A549 (cell line): ENCODE measurements around the gene SOS2.

Experiments used
- FOSL2 ChIP-seq, 2 experiments: fragments of 450-650 bp in 1 of 2; fragments of >200 bp in 1 of 2; sonication (Bioruptor Twin) in 1 of 2; formaldehyde crosslinking; IDR thresholded peaks; 2 replicates each; pipeline versions ENCODE4 v1.5.0 to v1.6.1; 2016 to 2020; ENCODE audit warnings: mild to moderate bottlenecking in 1 of 2, moderate library complexity in 1 of 2
- MAX ChIP-seq: IDR thresholded peaks from 2 replicates; pipeline ENCODE4 v1.6.1; 2012
- RAD21 ChIP-seq, 2 experiments: fragments of >200 bp in 1 of 2; sonication (Bioruptor Twin) in 1 of 2; formaldehyde crosslinking in 1 of 2; IDR thresholded peaks in 1 of 2; conservative IDR thresholded peaks in 1 of 2; 2 replicates in 1 of 2; 3 replicates in 1 of 2; pipeline ENCODE4 v1.6.1; 2012 to 2018; ENCODE audit warnings: inconsistent platforms in 1 of 2

DNA sequence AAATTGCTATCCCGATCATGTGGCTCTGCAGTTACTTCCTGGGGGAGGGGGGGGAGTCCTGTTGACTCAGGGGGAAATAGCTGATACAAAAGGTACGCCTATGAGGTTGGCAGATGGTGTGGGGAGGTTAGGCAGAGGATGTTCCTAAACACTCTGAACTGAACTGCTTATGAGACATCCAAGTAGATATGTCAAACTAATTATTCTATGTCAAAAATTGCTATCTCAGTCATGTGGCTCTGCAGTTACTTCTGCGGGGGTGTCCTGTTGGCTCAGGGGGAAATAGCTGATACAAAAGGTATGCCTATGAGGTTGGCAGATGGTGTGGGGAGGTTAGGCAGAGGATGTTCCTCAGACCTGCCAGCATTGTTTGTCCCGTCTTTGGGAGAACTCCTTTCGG, 109.9 kb downstream of the SOS2 start:
- TF ChIP-seq FOSL2 (IDR thresholded peaks at IDR 0.05): no peak
- TF ChIP-seq FOSL2 (CRISPR knock-in tag; IDR thresholded peaks at IDR 0.05): no peak
- no peak for TF ChIP-seq RAD21 (conservative IDR thresholded peaks at IDR 0.05 in 1 of 2, IDR thresholded peaks at IDR 0.05 in 1 of 2)
- no peak for TF ChIP-seq MAX
